Measurements from ENCODE around the gene SLC36A3.
A peak's percentile ranks its signal among the peaks of the same experiment; 100 is the strongest.

SLC36A3 gene

DNA sequence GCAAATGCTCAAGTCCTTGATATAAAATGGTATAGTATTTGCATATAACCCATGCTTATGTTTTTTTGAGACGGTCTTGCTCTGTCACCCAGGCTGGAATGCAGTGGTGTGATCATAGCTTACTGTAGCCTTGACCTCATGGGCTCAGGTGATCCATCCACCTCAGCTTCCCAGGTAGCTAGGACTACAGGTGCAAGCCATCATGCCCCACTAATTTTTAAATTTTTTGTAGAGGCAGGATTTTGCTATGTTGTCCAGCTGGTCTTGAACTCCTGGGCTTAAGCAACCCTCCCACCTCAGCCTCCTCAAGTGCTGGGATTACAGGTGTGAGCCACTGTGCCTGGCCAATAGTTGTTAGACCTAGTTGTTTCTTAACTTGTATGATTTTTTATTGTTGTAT, 17.3 kb downstream of the SLC36A3 start:
- no peaks in the 10 kb centered on the region for H3K36me3 ChIP-seq (ENCODE audit: insufficient read depth, low read length)
- H3K4me3 ChIP-seq (ENCODE audit: low read length, poor library complexity, severe bottlenecking), result no peak overlapping the region

DNA sequence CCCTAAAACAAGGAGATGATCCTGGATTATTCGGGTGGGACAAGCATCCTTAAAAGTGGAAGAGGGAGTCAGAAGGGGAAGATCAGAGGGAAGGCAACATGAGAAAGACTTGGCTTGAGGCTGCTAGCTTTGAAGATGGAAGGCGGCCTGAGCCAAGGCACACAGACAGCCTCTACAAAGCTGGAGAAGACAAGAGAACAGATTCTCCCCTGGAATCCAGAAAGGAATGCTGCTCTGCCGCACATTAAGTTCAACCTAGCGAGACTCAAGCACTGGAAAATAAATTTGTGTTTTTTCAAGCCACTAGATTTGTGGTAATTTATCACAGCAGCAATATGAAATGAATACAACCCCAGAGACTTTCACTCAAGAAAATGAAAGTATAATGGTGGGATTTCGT, 17.9 kb downstream of the SLC36A3 start:
- H2AFZ ChIP-seq (ENCODE audit: low read length), result 0 out of 2 replicates have a peak overlapping the region, but pooled peaks have one; percentile 28
- no peaks in the 10 kb centered on the region for H4K20me1 ChIP-seq (ENCODE audit: insufficient read depth, low read length, poor library complexity, severe bottlenecking)
- H3K9me3 ChIP-seq (ENCODE audit: insufficient read depth, low read depth, low read length), result no peaks in the 10 kb centered on the region
- no peaks in the 10 kb centered on the region for H3F3A ChIP-seq (ENCODE audit: low read depth)
- no peaks in the 10 kb centered on the region for H3K4me1 ChIP-seq (ENCODE audit: insufficient read depth, low read length, poor library complexity, severe bottlenecking)
- H3K79me2 ChIP-seq (ENCODE audit: insufficient read depth, low read length), result no peaks in the 10 kb centered on the region
- no peaks in the 10 kb centered on the region for H3K9me2 ChIP-seq (replicated peaks; ENCODE audit: low read depth, low read length)
- TF ChIP-seq, protein P1, sequence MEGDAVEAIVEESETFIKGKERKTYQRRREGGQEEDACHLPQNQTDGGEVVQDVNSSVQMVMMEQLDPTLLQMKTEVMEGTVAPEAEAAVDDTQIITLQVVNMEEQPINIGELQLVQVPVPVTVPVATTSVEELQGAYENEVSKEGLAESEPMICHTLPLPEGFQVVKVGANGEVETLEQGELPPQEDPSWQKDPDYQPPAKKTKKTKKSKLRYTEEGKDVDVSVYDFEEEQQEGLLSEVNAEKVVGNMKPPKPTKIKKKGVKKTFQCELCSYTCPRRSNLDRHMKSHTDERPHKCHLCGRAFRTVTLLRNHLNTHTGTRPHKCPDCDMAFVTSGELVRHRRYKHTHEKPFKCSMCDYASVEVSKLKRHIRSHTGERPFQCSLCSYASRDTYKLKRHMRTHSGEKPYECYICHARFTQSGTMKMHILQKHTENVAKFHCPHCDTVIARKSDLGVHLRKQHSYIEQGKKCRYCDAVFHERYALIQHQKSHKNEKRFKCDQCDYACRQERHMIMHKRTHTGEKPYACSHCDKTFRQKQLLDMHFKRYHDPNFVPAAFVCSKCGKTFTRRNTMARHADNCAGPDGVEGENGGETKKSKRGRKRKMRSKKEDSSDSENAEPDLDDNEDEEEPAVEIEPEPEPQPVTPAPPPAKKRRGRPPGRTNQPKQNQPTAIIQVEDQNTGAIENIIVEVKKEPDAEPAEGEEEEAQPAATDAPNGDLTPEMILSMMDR (conservative IDR thresholded peaks at IDR 0.05; ENCODE audit: low read length), result no peak
- no peak for TF ChIP-seq EZH2phosphoT487 (IDR thresholded peaks at IDR 0.05; ENCODE audit: borderline replicate concordance)
- no peaks in the 10 kb centered on the region for H3K27me3 ChIP-seq (ENCODE audit: insufficient read depth, low read length, poor library complexity, severe bottlenecking)
- H3K9ac ChIP-seq (ENCODE audit: low read depth, low read length, poor library complexity, severe bottlenecking), result no peak overlapping the region
- H3K36me3 ChIP-seq (ENCODE audit: insufficient read depth, low read length), result no peaks in the 10 kb centered on the region
- H3K4me3 ChIP-seq (ENCODE audit: low read length, poor library complexity, severe bottlenecking), result no peak overlapping the region
- no peak overlapping the region for H3K4me2 ChIP-seq (ENCODE audit: low read depth, low read length, poor library complexity, severe bottlenecking)

More for the DNA sequence above, 17.3 kb downstream of the SLC36A3 start:
- Histone ChIP-seq H3K9me3 (ENCODE audit: insufficient read depth, low read depth, low read length) (no peaks in the 10 kb centered on the region), H3K4me1 (ENCODE audit: insufficient read depth, low read length, poor library complexity, severe bottlenecking) (no peaks in the 10 kb centered on the region), H3K79me2 (ENCODE audit: insufficient read depth, low read length) (no peaks in the 10 kb centered on the region), H3F3A (ENCODE audit: low read depth) (no peaks in the 10 kb centered on the region), H3K4me2 (ENCODE audit: low read depth, low read length, poor library complexity, severe bottlenecking) (no peak overlapping the region), H2AFZ (ENCODE audit: low read length) (no peak overlapping the region), H3K27me3 (ENCODE audit: insufficient read depth, low read length, poor library complexity, severe bottlenecking) (no peaks in the 10 kb centered on the region), H3K9me2 (replicated peaks; ENCODE audit: low read depth, low read length) (no peaks in the 10 kb centered on the region), H4K20me1 (ENCODE audit: insufficient read depth, low read length, poor library complexity, severe bottlenecking) (no peaks in the 10 kb centered on the region), H3K9ac (ENCODE audit: low read depth, low read length, poor library complexity, severe bottlenecking) (no peak overlapping the region)
- TF ChIP-seq EZH2phosphoT487 (IDR thresholded peaks at IDR 0.05; ENCODE audit: borderline replicate concordance), result no peak
- TF ChIP-seq, protein P1 (conservative IDR thresholded peaks at IDR 0.05; ENCODE audit: low read length), result no peak

DNA sequence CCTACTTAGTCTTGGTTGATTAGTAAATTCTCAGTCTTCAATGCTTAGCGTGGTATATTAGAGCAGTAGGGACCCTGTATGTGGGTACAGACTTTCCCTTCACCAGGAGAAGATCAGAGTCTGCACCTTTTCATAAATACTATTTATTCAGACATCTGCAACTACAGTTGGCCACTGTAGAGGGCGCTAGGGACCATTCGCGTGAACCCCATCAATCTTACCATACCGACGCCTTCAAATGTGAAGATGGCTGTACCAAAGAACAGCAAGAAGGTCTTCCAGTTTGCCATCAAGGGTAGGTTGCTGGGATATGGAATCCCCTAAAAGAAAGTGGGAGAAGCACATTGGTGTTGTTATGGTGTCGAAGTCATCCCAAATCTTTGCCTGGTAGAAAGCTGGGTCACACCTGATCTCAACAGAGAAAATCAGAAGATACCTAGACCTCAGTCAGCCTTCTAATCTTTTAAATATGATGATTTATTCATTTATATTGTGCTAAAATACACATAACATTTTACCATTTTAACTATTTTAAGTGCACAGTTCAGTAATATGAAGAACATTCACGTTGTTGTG, 19.1 kb downstream of the SLC36A3 start:
- Histone ChIP-seq H3K36me3 (ENCODE audit: insufficient read depth, low read length) (no peaks in the 10 kb centered on the region), H3K4me2 (ENCODE audit: low read depth, low read length, poor library complexity, severe bottlenecking) (no peak overlapping the region), H3K9me3 (ENCODE audit: insufficient read depth, low read depth, low read length) (no peaks in the 10 kb centered on the region), H3K9me2 (replicated peaks; ENCODE audit: low read depth, low read length) (no peaks in the 10 kb centered on the region), H2AFZ (ENCODE audit: low read length) (no peak overlapping the region), H3K9ac (ENCODE audit: low read depth, low read length, poor library complexity, severe bottlenecking) (no peak overlapping the region), H3K79me2 (ENCODE audit: insufficient read depth, low read length) (no peaks in the 10 kb centered on the region), H3F3A (ENCODE audit: low read depth) (no peaks in the 10 kb centered on the region), H3K27me3 (ENCODE audit: insufficient read depth, low read length, poor library complexity, severe bottlenecking) (no peaks in the 10 kb centered on the region), H4K20me1 (ENCODE audit: insufficient read depth, low read length, poor library complexity, severe bottlenecking) (no peaks in the 10 kb centered on the region), H3K4me3 (ENCODE audit: low read length, poor library complexity, severe bottlenecking) (no peak overlapping the region), H3K4me1 (ENCODE audit: insufficient read depth, low read length, poor library complexity, severe bottlenecking) (no peaks in the 10 kb centered on the region)
- TF ChIP-seq, protein P1 (conservative IDR thresholded peaks at IDR 0.05; ENCODE audit: low read length), result peak; percentile 60
- no peak for TF ChIP-seq EZH2phosphoT487 (IDR thresholded peaks at IDR 0.05; ENCODE audit: borderline replicate concordance)
